ENCODE data around the gene PHGDH.
"Not testable (repeated sequence)": the region's sequence is repeated elsewhere in the genome, so short reads cannot be mapped to it uniquely, and the experiment has no call there.

PHGDH gene

GRCh38 chr1:119766374-119766794 lies 54.6 kb downstream of the PHGDH start:
- DNase-seq (ENCODE audit: low spot score): no peak

GRCh38 chr1:119767486-119767885 lies 55.8 kb downstream of the PHGDH start:
- no peak for DNase-seq (ENCODE audit: low spot score)

- no peak for DNase-seq (ENCODE audit: low spot score)
Measured at GRCh38 chr1:119768778-119769177, 57.0 kb downstream of the PHGDH start, which contains the start of gene HMGCS2. HMGCS2 (minus strand) TSS chr1:119768905; CDS start chr1:119768844, 61 bp downstream.

DNA sequence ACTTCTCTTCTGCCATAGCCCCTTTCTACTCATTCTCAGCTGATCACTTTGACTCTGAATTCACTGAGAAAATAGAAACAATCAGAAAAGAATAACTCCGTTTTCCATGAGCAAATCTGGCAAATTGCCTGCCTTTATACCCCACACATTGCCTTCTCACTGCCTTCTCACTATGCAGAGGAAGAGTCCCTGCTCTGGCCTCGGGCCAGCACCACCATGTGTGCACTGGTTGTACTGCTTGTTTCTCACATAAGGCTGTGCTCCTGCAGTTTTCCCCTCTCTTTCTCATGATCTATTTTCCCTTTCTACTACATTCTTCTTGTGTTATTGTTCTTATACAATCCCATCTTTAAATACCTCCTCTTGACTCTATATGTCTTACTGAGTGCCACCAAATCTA lies 59.3 kb downstream of the PHGDH start:
- peak; percentile 30 for DNase-seq (ENCODE audit: low spot score)

GRCh38 chr1:119771770-119772169 lies 60.0 kb downstream of the PHGDH start:
- DNase-seq (ENCODE audit: low spot score): no peak

DNA sequence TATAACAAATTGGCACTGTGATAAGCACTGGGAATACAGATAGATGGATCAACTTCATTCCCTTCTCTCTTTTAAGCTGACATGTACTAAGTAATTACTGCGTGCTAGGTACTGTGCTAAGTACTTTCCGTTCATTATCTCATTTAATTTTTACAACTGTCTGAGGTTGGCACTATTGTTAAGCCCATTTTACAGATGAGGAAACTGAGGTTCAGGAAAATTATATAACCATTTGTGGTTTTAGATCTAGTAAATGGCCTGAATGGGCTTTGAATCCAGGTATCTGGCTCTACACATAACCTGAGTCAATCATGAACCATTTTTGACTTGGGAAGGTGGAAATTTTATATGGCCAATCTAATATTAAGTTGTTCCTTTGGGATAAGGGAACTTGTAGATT lies 60.6 kb downstream of the PHGDH start:
- no peak for DNase-seq (ENCODE audit: low spot score)

GRCh38 chr1:119773711-119774241 lies 62.0 kb downstream of the PHGDH start:
- DNase-seq (ENCODE audit: low spot score): no peak

- no peak for DNase-seq (ENCODE audit: low spot score)
Measured at GRCh38 chr1:119774746-119775490, 63.2 kb downstream of the PHGDH start.

DNA sequence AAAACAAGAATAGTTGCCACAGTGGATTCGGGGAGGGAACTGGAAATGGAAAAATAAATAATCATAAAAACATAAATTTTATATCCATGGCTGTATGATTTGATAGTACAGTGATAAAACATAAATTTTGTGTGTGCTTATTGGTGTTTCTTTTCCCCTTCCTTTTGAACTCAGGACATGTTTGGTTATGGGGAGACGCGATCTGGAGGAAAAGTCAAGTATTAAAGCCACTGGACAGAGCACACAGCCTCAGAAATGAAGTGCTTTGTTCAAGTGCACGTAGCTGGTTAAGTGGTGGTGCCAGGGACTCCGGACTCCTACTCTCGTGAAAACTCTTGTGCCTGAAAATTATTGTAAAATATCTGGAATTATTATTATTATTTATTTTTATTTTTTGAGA lies 66.6 kb downstream of the PHGDH start:
- no peak for DNase-seq (ENCODE audit: low spot score)

GRCh38 chr1:119778886-119779560 lies 67.3 kb downstream of the PHGDH start:
- no peak for DNase-seq (ENCODE audit: low spot score)

DNA sequence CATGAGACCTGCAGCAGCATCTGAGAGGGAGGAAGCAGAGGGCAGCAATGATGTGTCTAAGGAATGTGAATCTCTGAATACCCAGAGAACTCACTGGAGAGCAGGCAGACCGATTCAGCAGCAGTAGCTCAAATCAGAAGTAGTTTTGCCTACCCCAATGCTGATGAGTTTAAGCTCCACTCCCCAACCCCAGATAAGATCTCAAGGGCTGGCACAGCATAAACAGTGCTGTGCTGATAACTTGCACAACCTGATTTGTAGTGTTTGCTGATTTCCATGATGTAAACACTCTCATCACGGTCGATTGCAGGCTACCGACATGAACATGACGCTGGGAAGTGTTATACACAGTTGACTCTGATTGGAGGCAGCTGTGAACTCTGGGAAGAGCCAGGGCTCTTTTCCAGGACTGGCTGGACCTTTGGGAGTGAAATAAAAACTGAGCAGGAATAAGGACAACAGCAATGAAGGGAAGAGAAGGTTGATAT lies 68.2 kb downstream of the PHGDH start:
- DNase-seq (ENCODE audit: low spot score): no peak

GRCh38 chr1:119781434-119782210 lies 69.9 kb downstream of the PHGDH start:
- no peak for DNase-seq (ENCODE audit: low spot score)

DNA sequence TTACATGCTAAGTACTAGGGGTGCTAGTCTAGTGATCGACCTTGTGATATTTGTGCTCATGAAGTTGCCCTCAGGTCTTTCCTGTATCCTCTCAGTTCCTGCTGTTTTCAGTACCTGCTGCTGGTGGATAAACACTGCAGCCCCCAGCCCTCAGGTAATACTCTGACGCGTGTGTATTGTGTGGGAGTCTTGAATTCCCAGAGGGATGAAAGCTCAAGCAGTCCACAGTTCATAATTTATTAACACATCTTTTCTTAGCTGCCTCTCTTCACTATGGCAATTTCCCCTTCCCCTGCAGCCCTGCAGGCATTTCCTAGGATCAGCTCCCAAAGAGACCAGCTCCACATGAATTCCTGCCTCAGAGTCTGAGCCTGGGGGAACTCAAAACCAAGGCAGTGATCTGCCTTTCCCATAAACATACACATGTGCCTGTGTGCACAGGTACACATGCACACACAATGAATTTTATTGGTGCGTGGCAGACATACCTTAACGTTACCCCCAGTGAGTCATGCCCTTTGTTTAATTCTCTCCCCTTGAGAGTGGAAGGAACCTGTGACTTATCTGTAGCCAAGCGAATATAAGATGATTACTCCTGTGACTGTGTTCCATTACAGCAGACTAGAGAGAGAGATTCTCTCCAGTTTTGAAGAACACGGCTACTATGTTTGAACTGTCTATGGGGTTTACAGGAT lies 71.0 kb downstream of the PHGDH start:
- DNase-seq (ENCODE audit: low spot score): no peak

DNA sequence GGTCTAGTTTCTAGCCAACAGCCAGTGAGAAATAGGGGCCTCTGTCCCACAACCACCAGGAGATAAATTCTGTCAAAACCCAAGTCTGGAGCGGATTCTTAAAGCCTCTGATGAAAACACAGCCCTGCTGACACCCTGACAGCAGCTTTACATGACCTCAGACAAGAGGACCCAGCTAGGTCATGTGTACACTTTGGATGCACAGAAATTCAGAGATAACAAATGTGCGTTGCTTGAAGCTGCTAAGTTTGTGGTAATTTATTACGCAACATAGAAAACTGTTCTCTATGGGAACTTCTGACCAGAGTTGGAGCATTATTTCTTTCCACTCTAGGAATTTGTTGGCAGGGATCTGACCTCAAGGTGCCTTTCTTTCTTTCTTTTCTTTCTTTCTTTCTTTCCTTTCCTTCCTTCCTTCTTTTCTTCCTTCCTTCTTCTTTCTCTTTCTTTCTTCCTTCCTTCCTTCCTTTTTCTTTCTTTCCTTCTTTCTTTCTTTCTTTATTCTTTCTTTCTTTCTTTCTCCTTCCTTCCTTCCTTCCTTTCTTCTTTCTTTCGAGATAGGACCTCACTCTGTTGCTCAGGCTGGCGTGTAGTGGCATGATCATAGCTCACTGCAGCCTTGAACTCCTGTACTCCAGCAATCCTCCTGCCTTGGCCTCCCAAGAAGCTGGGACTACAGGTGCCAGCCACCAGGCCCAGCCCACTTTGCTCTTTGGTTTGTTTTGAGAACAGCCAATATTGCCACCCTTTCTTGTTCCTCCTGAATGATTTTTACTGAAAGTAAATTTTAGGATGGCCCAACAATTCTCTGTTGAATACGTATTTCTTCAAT lies 71.8 kb downstream of the PHGDH start:
- no peak for DNase-seq (ENCODE audit: low spot score)

DNA sequence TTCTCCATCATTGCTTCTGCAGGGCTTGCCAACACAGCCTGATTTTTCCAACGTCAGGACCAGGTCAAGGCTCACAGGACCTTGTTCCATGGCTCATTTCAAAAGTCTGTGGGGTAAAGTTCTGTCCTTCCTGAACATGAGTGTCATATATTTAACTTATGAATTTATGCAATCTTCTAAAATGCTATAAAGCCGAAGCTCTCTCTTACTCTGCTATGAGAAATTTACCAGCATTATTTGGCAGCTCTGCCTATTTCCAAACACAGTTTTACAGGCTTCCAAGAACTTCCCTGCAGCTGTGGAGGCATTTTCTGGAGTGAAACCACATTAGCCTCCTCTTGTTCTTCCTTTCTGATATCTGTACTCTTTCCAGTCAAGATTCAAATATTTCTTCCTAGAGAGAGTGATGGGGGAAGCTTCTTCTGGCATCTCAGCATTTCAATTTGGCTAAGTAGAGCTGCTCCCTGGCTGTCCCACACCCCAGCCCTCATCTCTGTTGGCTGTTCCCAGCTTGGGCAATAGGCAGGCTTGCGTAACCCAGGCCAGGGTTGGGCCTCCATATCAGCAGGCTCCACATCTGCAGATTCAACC lies 72.6 kb downstream of the PHGDH start:
- no peak for DNase-seq (ENCODE audit: low spot score)

GRCh38 chr1:119786046-119786445 lies 74.3 kb downstream of the PHGDH start:
- not testable (repeated sequence) for DNase-seq (ENCODE audit: low spot score)

DNA sequence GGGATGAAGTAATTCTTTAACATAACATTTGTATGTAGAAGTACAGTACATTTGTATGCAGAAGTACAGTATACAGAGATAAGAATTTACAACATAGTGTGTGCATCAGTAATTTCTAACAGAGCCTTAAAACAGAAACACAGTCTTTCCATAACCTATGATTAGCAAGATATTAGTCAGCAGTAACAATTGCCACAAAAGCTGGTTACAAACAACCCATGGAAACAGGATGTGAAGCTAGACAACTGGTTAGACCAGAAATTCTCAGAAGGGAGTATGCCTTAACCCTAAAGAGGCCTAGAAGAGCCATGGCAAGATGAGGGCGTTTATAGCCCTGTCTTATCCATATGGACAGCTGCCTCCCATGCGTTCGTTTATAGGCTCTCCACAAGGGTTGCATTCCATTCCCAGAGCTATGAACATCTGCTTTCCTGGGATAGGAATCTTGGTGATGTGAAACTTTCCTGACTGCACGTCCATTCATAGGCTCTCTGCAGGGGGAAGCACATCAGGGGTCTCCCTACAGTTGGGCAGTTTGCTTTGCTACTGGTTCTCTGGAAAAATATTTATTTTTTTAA lies 74.8 kb downstream of the PHGDH start:
- not testable (repeated sequence) for DNase-seq (ENCODE audit: low spot score)

DNA sequence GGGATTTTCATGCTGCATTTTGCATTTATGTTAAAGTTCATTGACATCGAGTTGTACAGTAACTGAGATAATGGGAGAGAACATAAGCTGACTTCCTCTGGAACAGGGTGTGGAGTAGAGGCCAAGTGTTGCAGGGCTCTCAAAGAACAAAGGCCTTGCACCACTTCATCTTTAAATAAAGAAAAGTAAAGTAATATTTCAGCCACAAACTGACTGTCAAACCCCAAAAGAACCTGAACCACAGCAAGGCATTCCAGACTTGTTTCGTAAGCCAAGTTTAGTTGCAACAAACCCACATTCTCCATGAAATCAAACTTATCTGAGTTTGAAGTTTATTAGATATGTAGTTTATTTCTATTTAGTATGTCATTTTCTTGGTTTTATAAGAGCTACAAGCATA lies 76.0 kb downstream of the PHGDH start:
- no peak for DNase-seq (ENCODE audit: low spot score)

DNA sequence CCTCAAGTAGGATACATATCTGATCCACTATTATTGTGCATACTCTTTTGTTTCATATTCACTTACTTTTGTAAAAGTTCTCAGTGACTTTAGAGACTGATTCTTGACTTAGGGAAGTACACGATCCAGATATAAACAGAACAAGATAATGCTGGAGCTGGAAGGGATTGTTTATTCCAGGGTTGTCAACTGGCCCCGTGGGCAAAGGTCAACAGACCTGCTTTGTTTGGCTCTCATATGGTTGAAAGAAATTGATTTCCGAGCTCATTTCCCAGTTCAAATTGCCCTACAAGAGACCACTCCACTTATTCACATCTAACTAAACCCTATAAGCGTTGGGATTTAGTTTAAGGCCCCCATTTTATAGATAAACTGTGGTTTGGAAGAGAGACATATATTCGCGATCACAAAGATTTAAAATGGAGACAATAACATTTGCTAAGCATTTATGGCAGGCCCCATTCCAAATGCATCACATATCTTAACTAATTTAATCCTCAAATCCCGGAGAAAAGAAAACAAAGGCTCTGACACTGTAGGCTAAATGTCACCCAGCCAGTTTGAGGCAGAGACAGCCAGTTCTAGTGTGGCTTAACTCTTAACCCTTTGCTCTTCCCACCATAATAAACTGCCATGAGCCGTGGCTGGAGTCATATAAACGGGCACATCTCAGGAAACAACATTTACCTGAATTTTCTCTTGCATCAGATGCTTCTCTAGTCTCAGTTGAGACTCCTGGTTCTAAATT lies 78.9 kb downstream of the PHGDH start:
- DNase-seq (ENCODE audit: low spot score): no peak
